ENCODE data around the gene ANTXR2. TPM values are rescaled to one million over a fixed set of nuclear protein-coding genes. Genes with fewer than 3 reads are reported as not detected.

The ANTXR2 gene
- total and polyA plus RNA-seq, 7 donors = 3.3 to 21.9 (median 10.3) TPM

- DNase-seq (no peak), ATAC-seq (no peak)
- H3K27ac ChIP-seq = no peak overlapping the region
- H3K4me1 ChIP-seq = no peaks in the 10 kb centered on the region
- H3K36me3 ChIP-seq (ENCODE audit: insufficient read depth in 1 of 2, low read depth in 1 of 2) = peaks cover 0 to 34% of the 10 kb centered on the region in 2 donors
- no peak overlapping the region for H3K4me3 ChIP-seq
- 90 to 93% (median 92%) methylated on average over 4 of the region's 4 CpGs for WGBS, 3 donors
- intact Hi-C loops (cut with DNase I) = no loop called here
- H3K9me3 ChIP-seq = no peaks in the 10 kb centered on the region
- H3K27me3 ChIP-seq (ENCODE audit: insufficient read depth in 3 of 3, low read length in 2 of 3) = no peaks in the 10 kb centered on the region
- no peak for TF ChIP-seq CTCF (IDR thresholded peaks at IDR 0.05)
These were observed 46.9 kb downstream of the ANTXR2 start for GRCh38 chr4:80026100-80026499.

- DNase-seq (no peak), ATAC-seq (no peak)
- TF ChIP-seq CTCF (IDR thresholded peaks at IDR 0.05) = no peak
- WGBS, 3 donors = 98 to 100% (median 100%) methylated on average over 1 of the region's 1 CpG
- intact Hi-C loops (cut with DNase I) = no loop called here
- Histone ChIP-seq H3K4me1 (no peaks in the 10 kb centered on the region), H3K27me3 (ENCODE audit: insufficient read depth in 3 of 3, low read length in 2 of 3) (no peaks in the 10 kb centered on the region), H3K4me3 (no peak overlapping the region), H3K36me3 (ENCODE audit: insufficient read depth in 1 of 2, low read depth in 1 of 2) (peaks cover 0 to 18% of the 10 kb centered on the region in 2 donors), H3K27ac (no peak overlapping the region), H3K9me3 (no peaks in the 10 kb centered on the region)
These were observed 48.7 kb downstream of the ANTXR2 start for GRCh38 chr4:80024335-80024734.

- Histone ChIP-seq H3K4me3 (no peak overlapping the region), H3K4me1 (no peaks in the 10 kb centered on the region), H3K27ac (no peak overlapping the region), H3K27me3 (ENCODE audit: insufficient read depth in 3 of 3, low read length in 2 of 3) (no peaks in the 10 kb centered on the region), H3K9me3 (no peaks in the 10 kb centered on the region), H3K36me3 (ENCODE audit: insufficient read depth in 1 of 2, low read depth in 1 of 2) (peaks cover 0 to 25% of the 10 kb centered on the region in 2 donors)
- intact Hi-C loops (cut with DNase I) = no loop called here
- 91 to 98% (median 96%) methylated on average over 3 of the region's 3 CpGs for WGBS, 3 donors
- no peak for TF ChIP-seq CTCF (IDR thresholded peaks at IDR 0.05)
- DNase-seq (no peak), ATAC-seq (no peak)
These were observed 50.7 kb downstream of the ANTXR2 start for GRCh38 chr4:80022282-80022681.

GRCh38 chr4:80017125-80017854, 55.7 kb downstream of the ANTXR2 start:
- TF ChIP-seq CTCF (IDR thresholded peaks at IDR 0.05) = no peak
- Histone ChIP-seq H3K9me3 (no peaks in the 10 kb centered on the region), H3K4me1 (no peaks in the 10 kb centered on the region), H3K27ac (no peak overlapping the region), H3K4me3 (no peak overlapping the region), H3K27me3 (ENCODE audit: insufficient read depth in 3 of 3, low read length in 2 of 3) (no peaks in the 10 kb centered on the region), H3K36me3 (ENCODE audit: insufficient read depth in 1 of 2, low read depth in 1 of 2) (peaks cover 0 to 22% of the 10 kb centered on the region in 2 donors)
- intact Hi-C loops (cut with DNase I) = no loop called here
- WGBS, 3 donors = 87 to 98% (median 94%) methylated on average over 2 of the region's 2 CpGs
- no peak for DNase-seq
- ATAC-seq = no peak

GRCh38 chr4:80016506-80016905, 56.5 kb downstream of the ANTXR2 start:
- ATAC-seq (no peak), DNase-seq (no peak)
- Histone ChIP-seq H3K4me3 (no peak overlapping the region), H3K27ac (no peak overlapping the region), H3K4me1 (no peaks in the 10 kb centered on the region), H3K27me3 (ENCODE audit: insufficient read depth in 3 of 3, low read length in 2 of 3) (no peaks in the 10 kb centered on the region), H3K36me3 (ENCODE audit: insufficient read depth in 1 of 2, low read depth in 1 of 2) (peaks cover 0 to 22% of the 10 kb centered on the region in 2 donors), H3K9me3 (no peaks in the 10 kb centered on the region)
- WGBS, 3 donors = 94 to 97% (median 96%) methylated on average over 1 of the region's 1 CpG
- intact Hi-C loops (cut with DNase I) = no loop called here
- TF ChIP-seq CTCF (IDR thresholded peaks at IDR 0.05) = no peak
